Lung (tissue), 12 donors: ENCODE data around the gene TUSC2. TPM values are rescaled to one million over a fixed set of nuclear protein-coding genes. Genes with fewer than 3 reads are reported as not detected.

Experiments
- ATAC-seq: fragments of 200-7000 bp; cut with Tn5 transposase; one replicate; pipeline ENCODE4 v1.9.1; 2020; ENCODE audit warnings: moderate number of reproducible peaks; ENCODE audit not compliant: insufficient read depth, low FRiP score
- DNase-seq, 3 donors: peaks; one replicate each; pipeline ENCODE4 v3.0.0-alpha.2; 2013 to 2017
- H3K27ac ChIP-seq, 2 donors: one replicate each; pipeline ENCODE4 v1.5.1; 2013; ENCODE audit warnings: mild to moderate bottlenecking in 2 of 2, moderate library complexity in 2 of 2, control low read depth in 1 of 2, inconsistent platforms in 1 of 2, low read depth in 1 of 2, low read length in 1 of 2
- H3K27me3 ChIP-seq, 3 donors: one replicate each; pipeline ENCODE4 v1.5.1; 2013; ENCODE audit warnings: low read length in 2 of 3; ENCODE audit not compliant: control insufficient read depth in 3 of 3, insufficient read depth in 3 of 3
- H3K36me3 ChIP-seq, 4 donors: one replicate each; pipeline ENCODE4 v1.5.1; 2013; ENCODE audit warnings: low read length in 4 of 4, mild to moderate bottlenecking in 1 of 4, moderate library complexity in 1 of 4; ENCODE audit not compliant: control insufficient read depth in 4 of 4, insufficient read depth in 4 of 4
- H3K4me1 ChIP-seq, 5 donors: one replicate each; pipeline ENCODE4 v1.5.1; 2013; ENCODE audit warnings: low read length in 5 of 5, mild to moderate bottlenecking in 2 of 5, moderate library complexity in 1 of 5; ENCODE audit not compliant: control insufficient read depth in 5 of 5, insufficient read depth in 5 of 5
- H3K4me3 ChIP-seq: one replicate; pipeline ENCODE4 v1.5.1; 2013; ENCODE audit warnings: mild to moderate bottlenecking, control low read depth, moderate library complexity
- H3K9ac ChIP-seq, 2 donors: one replicate each; pipeline ENCODE4 v1.5.1; 2013; ENCODE audit warnings: low read length in 2 of 2, control low read depth in 1 of 2; ENCODE audit not compliant: insufficient read depth in 1 of 2
- H3K9me3 ChIP-seq, 4 donors: one replicate each; pipeline ENCODE4 v1.5.1; 2013; ENCODE audit warnings: low read length in 3 of 4, mild to moderate bottlenecking in 1 of 4, moderate library complexity in 1 of 4; ENCODE audit not compliant: control insufficient read depth in 4 of 4, insufficient read depth in 3 of 4
- WGBS, 2 donors: extraction: QIAGEN DNeasy Blood & Tissue Kit; methylation state at CpG; one replicate each; pipeline ENCODE4 v1.1.7; 2013; 5-methylcytosine and 5-hydroxymethylcytosine counted together
- polyA plus RNA-seq, 2 donors: library from polyadenylated mRNA; stranded (reverse); fragments of 200-250 nt; gene quantifications; one replicate each; pipeline ENCODE4 v1.2.1, GENCODE V29; 2013
- total RNA-seq, 2 donors: library from RNA; depleted of rRNA in 1 of 2; stranded (reverse); fragments of >200 nt in 1 of 2; gene quantifications; one replicate each; pipeline ENCODE4 v1.2.1, GENCODE V29; 2014 to 2021
- TF ChIP-seq, protein P1 (sequence below): IDR thresholded peaks from 2 replicates; pipeline ENCODE4 v1.5.1; 2012; ENCODE audit warnings: mild to moderate bottlenecking; ENCODE audit errors: control extremely low read depth, extremely low read depth
- donor health status: control.
- donor health status: control.
- donor health status: Bipolar disorder and iron deficiency.
- donor health status: healthy.
- donor health status: DM: yes; HTN: yes; CAD: no.

Gene TUSC2
- total and polyA plus RNA-seq, 4 donors: 11.1 to 54.5 (median 30.5) TPM

DNA sequence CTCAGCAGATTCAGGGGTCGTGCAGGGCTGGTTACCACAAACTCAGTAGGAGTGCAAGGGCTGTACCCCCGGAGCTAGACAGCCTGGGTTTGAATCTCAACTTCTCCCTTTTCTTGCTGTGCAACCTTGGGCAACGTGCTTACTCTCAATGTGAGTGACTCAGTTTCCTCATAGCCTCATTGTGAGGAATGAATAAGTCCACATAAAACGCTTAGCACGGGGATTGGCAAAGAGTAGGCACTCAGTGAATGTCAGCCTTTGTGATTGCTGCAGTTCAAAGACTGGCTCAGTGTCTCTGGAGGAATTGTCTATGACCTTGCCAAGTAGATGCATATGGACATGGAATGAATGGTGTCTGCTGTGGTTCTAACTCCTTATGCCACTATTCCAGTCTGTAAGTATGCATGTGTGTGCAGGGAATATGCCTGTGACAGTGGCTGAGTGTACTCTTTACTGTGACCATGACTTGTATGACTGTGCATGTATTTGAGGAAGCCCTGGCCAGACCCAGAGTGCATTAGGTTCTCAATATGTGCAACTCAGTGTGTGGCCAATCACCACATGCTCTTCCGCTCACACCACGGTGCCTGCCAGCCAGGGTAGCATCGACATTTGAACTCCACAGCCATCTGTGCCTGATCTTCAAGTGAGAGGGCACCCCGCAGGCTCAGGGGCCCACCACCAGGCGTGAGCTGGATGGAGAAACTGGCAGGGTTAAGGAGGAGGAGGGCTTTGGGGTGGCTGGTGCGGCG lies 27.9 kb downstream of the TUSC2 start:
- H3K9me3 ChIP-seq: no peaks in the 10 kb centered on the region
- 37 to 41% methylated on average over 12 of the region's 12 CpGs for WGBS, 2 donors
- H3K27ac ChIP-seq: peak overlapping the region; percentile 85 to 95
- peak overlapping the region; percentile 51 to 85 for H3K9ac ChIP-seq
- peaks cover 0 to 4% (median 0%) of the 10 kb centered on the region in 4 donors for H3K36me3 ChIP-seq
- H3K4me1 ChIP-seq: peaks cover 10 to 31% (median 17%) of the 10 kb centered on the region in 5 donors
- peak overlapping the region; percentile 6 for H3K4me3 ChIP-seq
- peak in 1 of 3 donors; percentile 44 for DNase-seq
- ATAC-seq: no peak
- no peaks in the 10 kb centered on the region for H3K27me3 ChIP-seq
- TF ChIP-seq, protein P1, sequence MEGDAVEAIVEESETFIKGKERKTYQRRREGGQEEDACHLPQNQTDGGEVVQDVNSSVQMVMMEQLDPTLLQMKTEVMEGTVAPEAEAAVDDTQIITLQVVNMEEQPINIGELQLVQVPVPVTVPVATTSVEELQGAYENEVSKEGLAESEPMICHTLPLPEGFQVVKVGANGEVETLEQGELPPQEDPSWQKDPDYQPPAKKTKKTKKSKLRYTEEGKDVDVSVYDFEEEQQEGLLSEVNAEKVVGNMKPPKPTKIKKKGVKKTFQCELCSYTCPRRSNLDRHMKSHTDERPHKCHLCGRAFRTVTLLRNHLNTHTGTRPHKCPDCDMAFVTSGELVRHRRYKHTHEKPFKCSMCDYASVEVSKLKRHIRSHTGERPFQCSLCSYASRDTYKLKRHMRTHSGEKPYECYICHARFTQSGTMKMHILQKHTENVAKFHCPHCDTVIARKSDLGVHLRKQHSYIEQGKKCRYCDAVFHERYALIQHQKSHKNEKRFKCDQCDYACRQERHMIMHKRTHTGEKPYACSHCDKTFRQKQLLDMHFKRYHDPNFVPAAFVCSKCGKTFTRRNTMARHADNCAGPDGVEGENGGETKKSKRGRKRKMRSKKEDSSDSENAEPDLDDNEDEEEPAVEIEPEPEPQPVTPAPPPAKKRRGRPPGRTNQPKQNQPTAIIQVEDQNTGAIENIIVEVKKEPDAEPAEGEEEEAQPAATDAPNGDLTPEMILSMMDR: no peak

DNA sequence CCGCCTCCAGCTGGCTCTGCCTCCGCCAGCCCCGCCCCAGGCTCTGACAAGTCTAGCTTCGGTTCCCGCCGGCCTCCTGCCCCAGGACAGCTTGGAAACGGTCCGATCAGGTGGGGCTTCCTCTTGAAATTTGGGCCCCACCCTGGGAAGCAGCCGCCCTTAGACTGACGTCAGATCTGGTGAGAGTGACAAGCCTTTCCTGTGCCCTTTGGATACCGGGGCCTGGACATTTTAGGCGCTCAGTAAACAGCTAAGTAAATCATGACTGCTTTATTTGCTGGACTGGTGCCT lies 28.4 kb downstream of the TUSC2 start:
- ATAC-seq (no peak), DNase-seq (no peak)
- WGBS, 2 donors: 1% methylated on average over 12 of the region's 12 CpGs
- Histone ChIP-seq H3K27ac (peak overlapping the region; percentile 85 to 95), H3K4me3 (peak overlapping the region; percentile 6), H3K9me3 (no peaks in the 10 kb centered on the region), H3K36me3 (peaks cover 0 to 4% (median 0%) of the 10 kb centered on the region in 4 donors), H3K27me3 (no peaks in the 10 kb centered on the region), H3K4me1 (peaks cover 10 to 31% (median 17%) of the 10 kb centered on the region in 5 donors), H3K9ac (peak overlapping the region; percentile 51 to 85)
- TF ChIP-seq, protein P1: no peak

DNA sequence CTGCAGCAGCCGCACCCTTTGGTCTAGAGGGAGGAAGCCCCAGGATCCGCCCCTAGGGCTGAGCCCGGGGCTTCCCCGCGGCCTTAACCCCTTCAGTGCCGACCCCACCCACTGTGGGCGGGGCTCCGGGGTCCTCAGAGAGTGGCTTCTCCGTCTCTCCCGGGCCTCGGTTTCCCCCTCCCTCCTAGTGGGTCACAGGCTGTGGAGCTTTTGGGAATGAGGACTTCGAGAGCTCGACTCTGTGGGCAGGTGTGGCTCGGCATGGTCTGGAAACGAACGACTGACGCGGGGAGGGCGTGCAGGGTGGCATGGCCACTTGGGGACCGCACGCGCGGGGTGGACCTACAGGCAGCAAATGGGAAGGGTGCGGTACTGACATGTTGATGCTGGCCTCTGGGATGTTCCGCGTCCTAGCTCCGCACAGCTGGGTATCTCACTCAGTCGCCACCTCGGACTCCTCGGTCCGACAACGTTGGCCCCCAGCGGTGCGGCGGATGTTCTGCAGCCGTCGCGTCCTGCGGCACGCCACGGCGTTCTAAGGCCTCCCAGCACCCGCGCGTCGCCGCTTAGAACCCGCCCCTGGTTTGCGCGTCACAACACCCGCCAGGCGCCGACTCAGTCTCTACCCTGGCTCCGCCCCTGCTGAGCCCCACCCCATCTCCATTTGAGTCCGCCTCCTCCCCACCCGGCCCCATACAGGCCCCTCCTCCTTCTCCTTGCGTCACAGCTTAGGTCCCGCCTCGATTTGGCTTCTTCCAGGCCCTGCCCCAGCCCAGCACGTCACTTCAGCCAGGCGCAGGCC lies 29.0 kb downstream of the TUSC2 start, which contains the start of the genes HYAL3 and NAA80:
Gene HYAL3 (minus strand): TSS at position 570 of the 802 bp plus-strand sequence. CDS start 3,803 bp downstream, outside the sequence.
Gene NAA80 (minus strand): TSS at position 570 of the 802 bp plus-strand sequence. CDS start 1,942 bp downstream, outside the sequence.
- Histone ChIP-seq H3K9ac (peak within 1 kb of the TSS; percentile 51 to 85), H3K27ac (peak within 1 kb of the TSS; percentile 86 to 95), H3K36me3 (peaks cover 0 to 4% (median 0%) of the 10 kb centered on the region in 4 donors), H3K9me3 (no peaks in the 10 kb centered on the region), H3K4me1 (peaks cover 10 to 31% (median 17%) of the 10 kb centered on the region in 5 donors), H3K4me3 (peak within 1 kb of the TSS; percentile 45), H3K27me3 (no peaks in the 10 kb centered on the region)
- WGBS, 2 donors: 0 to 1% methylated on average over 61 of the region's 61 CpGs
- TF ChIP-seq, protein P1: peak; percentile 1
- peak; percentile 100 for DNase-seq
- peak; percentile 91 for ATAC-seq
